ENCODE data around the gene GABBR2.
"Not testable (repeated sequence)": the region's sequence is repeated elsewhere in the genome, so short reads cannot be mapped to it uniquely, and the experiment has no call there.

Gene GABBR2

DNA sequence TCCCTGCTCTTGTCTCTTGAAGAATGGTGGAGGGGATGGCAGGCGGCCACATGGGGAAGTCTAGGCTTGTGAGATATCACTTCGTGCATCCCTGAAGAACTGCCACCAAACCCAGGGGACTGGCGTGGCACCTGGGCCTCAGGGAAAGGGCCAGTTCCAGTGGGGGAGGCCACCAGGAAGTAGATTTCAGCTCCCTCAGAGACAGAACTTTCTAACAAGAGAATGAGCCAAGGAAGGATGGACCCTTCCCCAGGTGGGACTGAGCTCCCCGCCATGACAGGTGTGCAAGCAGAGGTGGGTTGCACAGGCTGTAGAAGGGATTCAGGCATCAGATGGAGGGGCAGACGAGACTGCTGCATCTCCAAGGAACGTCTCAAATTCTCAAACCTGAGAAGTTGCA, 193.9 kb downstream of the GABBR2 start:
- no peak for DNase-seq (ENCODE audit: low read depth)

DNA sequence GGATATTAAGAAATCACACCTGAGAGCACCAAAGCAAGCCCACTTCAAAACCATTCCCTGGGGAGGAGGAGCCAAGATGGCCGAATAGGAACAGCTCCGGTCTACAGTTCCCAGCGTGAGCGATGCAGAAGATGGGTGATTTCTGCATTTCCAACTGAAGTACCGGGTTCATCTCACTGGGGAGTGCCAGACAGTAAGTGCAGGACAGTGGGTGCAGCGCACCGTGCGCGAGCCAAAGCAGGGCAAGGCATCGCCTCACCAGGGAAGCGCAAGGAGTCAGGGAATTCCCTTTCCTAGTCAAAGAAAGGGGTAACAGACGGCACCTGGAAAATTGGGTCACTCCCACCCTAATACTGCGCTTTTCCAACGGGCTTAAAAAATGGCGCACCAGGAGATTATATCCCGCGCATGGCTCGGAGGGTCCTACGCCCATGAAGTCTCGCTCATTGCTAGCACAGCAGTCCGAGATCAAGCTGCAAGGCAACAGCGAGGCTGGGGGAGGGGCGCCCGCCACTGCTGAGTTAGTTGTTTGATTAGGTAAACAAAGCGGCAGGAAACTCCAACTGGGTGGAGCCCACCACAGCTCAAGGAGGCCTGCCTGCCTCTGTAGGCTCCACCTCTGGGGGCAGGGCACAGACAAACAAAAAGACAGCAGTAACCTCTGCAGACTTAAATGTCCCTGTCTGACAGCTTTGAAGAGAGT, 200.4 kb downstream of the GABBR2 start:
- not testable (repeated sequence) for DNase-seq (ENCODE audit: low read depth)

DNA sequence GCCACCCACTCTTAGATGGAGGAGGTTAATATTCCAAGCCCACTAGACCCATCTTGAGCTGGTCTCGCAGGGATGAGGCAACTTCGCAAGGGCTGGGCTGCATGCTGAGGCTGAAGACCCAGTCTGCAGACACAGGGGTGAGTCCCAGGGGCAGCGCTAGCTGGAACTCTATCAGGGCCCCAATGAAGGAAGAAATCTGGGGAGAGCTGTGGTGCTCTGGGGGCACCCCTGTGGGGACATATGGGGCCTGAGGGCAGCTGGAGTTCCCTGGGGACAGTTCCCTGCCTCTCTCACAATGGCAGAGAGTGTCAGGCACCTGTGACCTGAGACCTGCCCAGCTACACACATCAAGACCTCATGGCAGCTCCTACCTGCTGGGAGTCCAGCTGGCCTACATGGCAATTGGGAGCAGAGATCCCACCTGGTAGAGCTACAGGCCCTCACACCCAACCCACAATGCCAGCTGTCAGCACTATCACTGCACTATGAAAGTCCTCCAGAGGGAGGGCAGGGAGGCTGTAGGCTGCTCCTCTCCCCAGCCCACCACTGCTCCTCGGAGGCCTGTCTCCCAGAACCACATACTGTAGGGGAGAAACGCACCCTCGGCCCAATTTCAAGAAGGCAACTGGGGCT, 202.2 kb downstream of the GABBR2 start:
- DNase-seq (ENCODE audit: low read depth), result no peak

DNA sequence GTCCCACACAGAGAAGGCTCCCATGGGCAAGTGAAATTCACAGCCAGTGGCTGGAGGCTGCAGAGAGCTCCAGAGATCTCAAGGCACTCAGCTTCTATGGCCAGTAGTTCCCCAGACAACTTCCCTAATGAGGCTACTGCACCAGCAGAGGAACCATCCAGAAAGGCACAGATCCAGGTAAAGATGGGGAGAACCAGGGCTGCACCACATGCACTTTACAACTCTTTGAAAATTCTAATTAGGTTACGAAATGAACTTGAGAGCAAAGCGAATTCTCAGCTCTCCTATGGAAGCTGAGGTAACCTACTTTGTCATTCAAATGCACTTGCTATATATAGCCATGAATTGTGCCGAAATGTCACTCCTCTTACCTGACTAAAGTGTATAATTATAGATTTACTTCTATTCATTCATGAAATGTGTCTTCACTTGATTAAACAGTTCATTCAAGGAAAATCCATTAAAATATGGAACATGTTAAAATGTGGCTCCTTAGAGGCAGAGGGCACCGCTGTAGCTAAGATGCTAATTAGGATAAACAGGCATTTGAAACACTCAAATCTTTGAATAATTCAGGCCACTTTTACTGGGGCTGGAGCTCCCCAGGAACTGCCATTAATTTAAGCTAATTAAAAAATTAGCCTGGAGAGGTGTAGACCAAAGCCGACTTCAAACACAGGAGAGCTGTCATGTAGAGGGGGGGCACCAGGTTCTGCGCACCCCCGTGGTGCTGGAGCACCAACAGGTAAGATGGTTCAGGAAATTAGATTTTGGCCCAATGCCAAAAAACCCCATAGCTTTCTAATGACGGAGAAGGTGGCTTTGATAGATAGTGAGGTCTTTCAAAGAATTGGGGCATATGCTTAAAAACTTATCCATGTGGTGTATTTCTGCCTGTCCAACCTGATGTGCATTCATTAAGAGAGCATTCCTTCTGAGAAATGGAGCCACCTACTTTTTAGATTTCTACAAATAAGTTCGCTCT, 204.1 kb downstream of the GABBR2 start:
- DNase-seq (ENCODE audit: low read depth), result no peak

DNA sequence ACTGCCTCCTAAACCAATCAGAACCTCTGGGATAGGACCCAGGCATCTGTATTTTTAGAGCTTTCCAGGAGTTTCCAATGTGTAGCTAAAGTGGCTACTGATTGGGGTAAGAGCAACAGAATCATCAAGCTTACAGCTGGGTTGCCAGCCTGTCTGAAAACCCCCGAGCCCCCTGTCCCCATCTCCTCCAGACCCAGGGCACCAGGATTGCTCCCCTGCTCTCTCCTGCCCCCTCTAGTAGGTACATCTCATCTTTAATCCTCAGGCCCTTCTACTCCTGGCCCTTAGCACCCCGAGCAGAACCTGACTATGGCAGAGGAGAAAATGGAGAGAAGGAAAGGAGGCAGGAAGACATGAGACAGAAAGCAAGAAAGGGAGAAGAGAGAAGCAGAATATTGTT, 204.9 kb downstream of the GABBR2 start:
- DNase-seq (ENCODE audit: low read depth), result no peak

DNA sequence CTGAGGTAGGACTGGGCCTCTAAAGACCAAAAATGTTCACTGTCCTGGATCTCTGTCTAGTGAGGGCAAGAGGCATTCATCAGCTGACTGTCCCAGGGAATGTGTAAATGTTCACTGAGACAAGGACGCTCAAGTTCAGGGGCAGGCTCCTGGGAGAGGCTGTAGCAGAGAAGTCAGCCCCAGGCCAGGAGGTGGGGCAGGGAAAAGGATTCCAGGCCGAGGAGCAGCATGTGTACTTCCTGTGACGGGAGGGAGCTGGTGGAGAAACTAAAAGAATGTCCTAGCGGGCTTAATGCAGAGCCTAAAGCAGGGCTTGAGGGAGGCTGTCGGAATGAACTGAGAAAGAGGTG, 205.8 kb downstream of the GABBR2 start:
- DNase-seq (ENCODE audit: low read depth), result no peak

DNA sequence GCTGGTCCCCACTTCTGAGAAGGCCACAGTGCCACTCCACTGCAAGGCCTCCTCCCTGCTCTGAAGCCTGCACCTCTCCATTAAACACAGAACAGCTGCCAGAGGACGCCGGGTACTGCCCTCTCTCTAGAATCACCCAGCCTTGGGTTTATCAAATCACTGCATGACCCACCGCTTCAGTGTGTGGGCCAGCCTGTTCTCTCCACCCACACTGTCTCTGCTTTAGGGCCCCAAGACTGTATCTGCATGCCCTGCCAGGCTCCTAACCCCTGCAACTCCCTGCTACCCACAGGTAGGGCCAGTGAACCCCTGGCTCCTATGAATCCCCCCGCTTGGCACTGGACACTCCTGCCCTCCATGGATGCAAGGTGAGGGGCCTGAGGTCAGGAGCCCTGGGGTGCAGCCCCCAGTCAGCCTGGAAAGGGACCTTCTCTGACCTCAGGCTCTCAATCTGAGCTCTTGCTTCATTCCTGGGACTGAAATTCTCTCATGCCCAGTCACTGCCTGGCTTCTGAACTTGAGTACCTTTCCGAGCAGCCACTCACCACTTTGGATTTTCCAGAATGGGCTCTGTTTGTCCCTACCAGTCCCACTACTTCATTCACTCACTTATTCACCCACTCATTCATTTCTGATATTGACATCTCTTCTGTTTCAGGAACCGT, 206.3 kb downstream of the GABBR2 start:
- DNase-seq (ENCODE audit: low read depth), result no peak

DNA sequence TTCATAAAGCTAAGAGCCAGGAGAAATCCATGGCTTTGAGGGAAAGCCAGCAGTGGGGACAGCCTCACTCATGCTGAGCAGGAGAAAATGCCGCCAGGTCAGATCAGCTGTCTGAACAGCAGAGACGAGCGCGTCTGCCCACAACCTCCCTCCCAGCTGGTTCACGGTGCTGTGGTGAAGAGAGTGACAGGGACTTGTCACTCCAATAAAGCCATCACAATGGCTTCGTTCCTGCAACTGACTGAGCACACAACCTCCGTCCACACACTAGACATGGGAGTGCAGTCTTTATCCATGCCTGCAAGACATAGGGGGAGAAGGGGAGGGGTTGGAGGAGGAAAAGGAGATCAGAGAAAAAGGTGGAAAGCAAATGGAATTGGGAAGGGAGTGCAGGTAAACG, 206.9 kb downstream of the GABBR2 start:
- no peak for DNase-seq (ENCODE audit: low read depth)

DNA sequence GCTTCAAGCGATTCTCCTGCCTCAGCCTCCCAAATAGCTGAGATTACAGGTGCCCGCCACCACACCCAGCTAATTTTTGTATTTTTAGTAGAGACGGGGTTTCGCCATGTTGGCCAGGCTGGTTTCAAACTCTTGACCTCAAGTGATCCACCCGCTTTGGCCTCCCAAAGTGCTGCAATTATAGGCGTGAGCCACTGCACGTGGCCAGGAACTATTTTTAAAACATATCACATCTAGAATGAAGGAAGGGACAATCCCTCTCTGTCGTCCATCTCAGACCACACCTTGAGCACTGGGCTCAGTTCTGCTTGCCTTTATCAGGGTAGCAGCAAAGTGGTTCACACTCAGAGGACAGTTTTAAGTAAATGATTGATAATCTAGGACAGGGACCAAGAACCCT, 207.5 kb downstream of the GABBR2 start:
- not testable (repeated sequence) for DNase-seq (ENCODE audit: low read depth)

DNA sequence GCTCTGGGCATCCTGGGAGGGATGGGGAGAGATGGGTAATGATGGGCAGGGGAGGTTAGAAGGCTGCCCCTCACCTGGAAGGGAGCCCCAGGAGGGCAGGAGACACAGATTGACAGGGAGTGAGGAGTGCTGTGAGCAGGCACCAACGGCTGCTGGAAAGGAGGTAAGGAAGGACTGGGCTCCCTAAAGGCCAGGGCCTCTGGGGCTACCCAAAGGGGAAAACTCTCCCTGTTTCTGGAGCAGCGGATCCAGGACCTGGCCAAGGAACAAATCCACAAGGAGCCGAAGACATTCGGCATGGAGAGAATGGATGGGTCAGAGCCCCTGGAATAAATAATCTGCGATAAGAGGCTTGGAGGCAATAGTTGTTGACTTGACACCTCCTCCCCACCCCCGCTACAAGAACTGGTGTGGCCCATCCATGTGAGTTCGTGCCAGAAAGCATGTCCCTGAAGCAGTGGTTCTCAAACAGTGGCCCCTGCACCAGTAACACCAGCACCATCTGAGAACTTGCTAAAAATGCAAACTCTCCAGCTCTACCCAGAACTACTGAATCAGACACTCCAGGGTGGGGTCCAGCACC, 208.3 kb downstream of the GABBR2 start:
- DNase-seq (ENCODE audit: low read depth), result no peak

DNA sequence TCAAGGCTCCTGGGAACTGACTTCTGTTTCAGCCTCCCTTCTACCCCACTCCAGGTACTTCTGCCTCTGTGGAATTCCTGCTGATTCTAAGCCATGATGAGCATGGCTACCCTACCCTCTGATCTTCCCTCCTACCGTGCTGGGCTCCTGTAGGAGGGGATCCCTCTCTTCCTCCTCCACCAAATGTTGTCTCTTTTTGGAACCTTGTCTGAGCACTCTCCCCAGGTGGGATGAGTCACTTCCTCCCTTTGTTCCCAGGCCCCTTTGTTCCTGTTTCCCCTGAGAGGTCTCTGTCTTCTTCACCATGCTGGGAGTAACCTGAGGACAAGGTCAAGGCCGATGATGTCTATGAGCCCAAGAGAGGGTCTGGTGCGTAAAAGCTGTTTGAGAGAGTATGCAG, 213.2 kb downstream of the GABBR2 start:
- DNase-seq (ENCODE audit: low read depth), result no peak

DNA sequence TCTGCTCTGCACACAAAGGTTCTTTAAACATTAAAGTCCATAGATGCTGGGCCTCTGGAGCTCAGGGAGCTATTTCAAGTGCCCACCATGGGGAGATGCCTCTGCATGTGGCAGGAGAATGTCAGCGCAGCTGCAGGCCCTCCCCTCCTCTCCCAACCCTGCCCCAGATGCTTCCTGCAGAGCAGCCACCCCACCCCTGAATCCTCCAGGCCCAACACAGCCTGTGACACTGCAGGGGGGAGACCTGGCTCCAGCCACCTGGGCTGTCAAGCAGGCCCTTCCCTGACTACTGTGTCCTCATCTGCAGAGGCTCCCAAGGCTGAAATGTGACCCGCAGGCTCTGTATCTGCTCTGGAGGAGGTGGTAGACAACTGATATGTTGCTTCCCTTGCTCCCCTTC, 213.9 kb downstream of the GABBR2 start:
- no peak for DNase-seq (ENCODE audit: low read depth)

DNA sequence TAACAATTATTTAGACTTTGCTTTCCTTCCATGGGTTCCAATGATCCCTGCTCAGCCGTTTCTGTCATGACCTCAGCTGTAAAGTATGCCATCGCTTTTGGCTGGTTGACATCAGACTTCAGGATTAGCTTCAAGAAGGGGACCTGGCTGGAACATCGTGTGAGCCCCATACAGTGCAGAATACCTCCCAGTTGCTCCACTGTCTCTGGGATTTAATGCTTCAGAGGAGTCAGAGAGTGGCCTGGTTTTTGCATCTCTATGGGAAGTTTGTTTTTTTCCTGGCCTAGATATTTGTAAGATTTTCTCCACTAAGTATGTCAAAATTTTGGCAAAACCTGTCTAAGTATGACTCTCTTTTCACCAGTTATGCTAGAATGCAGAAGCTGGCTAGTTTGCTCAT, 216.9 kb downstream of the GABBR2 start:
- DNase-seq (ENCODE audit: low read depth), result no peak

DNA sequence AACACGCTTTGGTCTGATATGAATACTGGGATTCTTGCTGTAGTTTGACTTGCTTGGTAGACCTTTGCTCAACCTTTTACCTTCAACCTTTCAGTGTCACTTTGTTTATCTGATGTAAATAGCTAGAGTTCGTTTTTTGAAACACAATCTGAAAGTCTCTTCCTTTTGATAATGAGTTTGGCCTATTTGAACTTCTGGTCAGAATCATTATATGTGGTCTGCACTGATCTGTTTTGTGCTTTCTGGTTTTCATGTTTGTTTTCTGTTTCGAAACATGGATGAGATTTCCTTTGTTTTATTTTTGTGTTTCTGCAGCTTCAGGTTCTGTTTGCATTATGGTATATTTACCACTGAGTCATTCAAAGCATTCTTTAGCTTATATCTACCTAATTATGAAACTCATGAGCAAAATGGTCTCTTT, 217.5 kb downstream of the GABBR2 start:
- DNase-seq (ENCODE audit: low read depth), result no peak

DNA sequence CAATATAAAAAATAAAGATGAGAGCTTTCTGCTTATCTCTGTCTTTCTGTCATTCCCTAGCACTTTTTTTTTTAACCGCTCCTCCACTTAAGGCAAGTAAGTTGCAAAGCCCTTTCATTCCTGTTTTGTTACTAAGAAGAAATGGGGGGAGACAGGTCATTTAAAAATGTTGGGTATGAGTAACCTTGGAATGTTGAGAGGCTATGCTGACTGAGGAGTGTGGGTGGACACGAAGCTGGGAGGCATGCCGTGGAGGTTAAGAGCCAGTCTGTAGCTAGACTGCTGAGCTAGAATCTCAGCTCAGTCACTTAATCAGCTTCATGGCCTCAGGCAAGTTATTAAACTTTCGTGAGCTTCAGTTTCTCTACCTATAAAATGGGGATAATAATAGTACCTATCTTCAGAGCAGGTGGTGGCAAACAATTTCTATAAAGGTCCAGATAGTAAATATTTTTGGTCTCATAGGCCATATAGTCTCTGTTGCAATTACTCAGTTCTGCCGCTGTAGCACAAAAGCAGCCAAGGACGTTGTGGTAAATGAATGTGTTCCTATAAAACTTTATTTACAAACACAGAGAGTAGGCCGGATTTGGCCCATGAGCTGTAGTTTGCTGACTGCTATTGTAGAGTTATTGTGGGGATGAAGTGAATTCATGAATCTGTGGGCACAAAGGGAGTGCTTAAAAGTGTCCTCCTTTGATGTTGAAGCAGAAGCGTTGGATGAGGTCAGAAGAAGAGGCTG, 220.0 kb downstream of the GABBR2 start:
- DNase-seq (ENCODE audit: low read depth), result no peak

DNA sequence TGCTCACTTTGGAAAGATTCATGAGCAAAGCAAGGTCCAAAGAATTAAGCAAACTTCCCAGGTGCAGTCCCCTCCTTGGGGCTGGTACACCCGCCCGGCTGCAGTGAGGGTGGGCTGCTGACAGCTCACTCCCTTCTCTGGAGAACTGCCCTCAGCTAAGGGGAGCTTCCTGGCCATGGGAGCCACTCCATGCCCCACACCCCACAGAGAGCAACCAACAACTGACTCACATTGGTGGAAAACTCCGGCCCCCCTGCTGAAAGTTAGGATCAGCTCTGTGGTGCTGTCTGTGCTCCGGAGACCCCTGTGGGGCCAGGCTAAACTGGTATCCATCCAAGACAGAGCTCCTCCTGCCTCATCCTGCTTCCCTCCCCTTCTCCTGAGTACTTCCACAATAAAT, 223.0 kb downstream of the GABBR2 start:
- DNase-seq (ENCODE audit: low read depth), result no peak

DNA sequence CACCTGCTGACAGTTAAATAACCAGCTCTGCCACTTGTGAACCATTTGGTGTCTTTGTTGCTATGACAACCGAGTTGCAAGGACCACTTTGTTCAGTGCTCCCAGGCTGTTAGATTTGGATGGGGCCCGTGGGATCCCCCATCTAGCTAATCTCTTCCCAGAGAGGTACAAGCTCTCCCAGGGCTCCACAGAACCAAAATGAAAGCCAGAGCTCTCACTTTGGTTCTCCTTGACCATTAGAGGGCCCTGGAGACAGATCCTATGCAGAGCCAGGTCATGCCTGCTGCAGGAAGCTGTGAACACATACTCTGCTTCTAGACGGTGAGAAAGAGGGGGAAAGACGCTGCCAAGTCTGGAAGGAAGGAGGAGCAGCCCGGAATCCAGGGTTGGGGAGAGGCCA, 224.6 kb downstream of the GABBR2 start:
- DNase-seq (ENCODE audit: low read depth), result no peak

DNA sequence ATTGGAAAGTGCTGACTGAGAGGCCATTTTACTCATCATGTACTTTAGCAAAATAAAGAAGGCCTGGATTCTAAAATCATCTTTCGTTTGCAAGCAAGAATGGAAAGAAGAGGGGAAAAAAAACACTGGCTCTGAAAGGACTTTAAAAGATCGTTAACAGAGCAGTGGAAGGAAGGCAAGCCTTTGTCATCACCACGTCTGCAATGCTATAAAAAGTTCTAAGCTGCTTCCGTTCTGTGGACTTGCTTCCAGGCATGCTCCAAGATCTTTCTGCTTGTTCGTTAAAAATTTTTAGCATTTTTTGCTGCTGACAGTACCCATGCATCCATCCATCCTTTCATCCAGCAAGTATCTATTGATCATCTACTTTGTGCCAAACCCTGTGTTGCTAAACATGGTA, 226.5 kb downstream of the GABBR2 start:
- no peak for DNase-seq (ENCODE audit: low read depth)

DNA sequence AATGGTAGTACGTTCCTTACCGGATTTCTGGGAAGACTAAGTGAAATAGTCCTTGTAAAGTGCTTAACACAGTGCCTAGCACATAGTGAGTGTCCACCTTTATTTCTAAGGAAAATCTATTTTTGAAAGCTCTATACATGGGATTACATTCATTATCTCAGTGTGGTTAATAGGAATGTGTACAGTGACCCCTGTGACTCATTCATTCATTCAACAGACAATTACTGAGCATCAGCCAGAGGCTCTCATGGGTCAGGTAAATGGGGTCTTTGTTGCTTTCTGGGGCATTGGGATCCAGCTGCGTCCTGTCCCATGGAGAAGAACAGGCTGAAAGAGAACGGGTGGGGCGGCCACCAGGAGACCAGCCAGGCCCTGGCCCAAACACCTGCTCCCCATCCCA, 227.1 kb downstream of the GABBR2 start:
- DNase-seq (ENCODE audit: low read depth), result no peak

DNA sequence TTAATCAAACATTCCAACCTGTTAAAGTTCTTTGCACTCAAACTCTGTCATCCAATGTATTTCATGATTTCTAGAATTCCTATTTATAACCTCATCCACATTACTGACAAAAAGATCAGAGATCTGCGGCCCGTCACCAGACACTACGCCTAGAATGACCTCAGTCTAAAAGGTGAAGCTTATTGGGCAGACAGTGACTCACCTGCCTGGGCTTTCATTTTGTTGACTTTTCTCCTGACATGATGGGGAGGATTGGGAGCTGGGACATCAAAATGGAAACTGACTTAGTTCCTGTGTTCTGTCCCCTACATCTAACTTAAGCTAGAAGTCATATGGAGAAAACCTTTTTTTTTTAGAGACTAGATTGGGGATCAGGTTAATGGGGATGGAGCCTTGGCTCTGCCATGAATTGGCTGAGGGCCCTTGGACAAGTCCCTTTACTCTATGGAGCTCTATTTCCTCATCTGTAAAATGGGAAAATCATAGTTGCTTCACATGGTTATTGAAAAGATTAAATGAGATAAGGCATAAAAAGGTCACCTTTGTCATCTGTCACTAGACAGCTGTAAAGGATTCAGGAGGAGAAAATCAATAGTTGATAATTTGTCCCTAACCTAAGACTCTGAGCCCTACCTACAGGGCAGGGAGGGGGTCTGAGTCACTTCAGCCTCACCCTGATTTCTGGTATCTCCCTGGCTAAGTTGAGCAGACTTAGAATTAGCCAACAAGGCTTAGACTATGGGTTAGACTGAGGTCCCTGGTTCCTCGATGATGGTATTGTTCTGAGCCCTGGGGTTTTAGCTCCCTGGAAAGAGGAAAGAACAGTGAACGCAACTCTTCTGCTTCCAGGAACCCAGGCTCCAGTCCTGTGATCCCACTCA, 228.5 kb downstream of the GABBR2 start:
- DNase-seq (ENCODE audit: low read depth), result no peak
